GM12892 (cell line): Measurements from ENCODE around the gene PLA2G4D.

Source experiments
- POLR2A ChIP-seq: IDR thresholded peaks from 2 replicates; pipeline ENCODE4 v1.6.1; 2011; ENCODE audit warnings: low read depth, low read length, control low read depth
- POLR2AphosphoS5 ChIP-seq: IDR thresholded peaks from 2 replicates; pipeline ENCODE4 v1.6.1; 2011; ENCODE audit warnings: low read depth, low read length, control low read depth
- TAF1 ChIP-seq: IDR thresholded peaks from 2 replicates; pipeline ENCODE4 v1.6.1; 2011; ENCODE audit warnings: low read depth, mild to moderate bottlenecking, control low read depth, low read length, borderline replicate concordance

- TF ChIP-seq POLR2A (no peak), POLR2AphosphoS5 (no peak), TAF1 (no peak)
Observed at GRCh38 chr15:42060477-42060763, 33.9 kb downstream of the PLA2G4D start.
